Suprapubic skin (tissue), 4 donors: ENCODE data around the gene SYNPO2. TPM values are rescaled to one million over a fixed set of nuclear protein-coding genes. Genes with fewer than 3 reads are reported as not detected.

Experiments
- DNase-seq, 2 donors: peaks; one replicate each; pipeline ENCODE4 v3.0.0-alpha.2; 2019; ENCODE audit warnings: low spot score in 2 of 2
- H3K27ac ChIP-seq: fragments of 200-600 bp; sonication (generic); one replicate; pipeline ENCODE4 v1.5.1; 2019
- H3K27me3 ChIP-seq: fragments of 200-600 bp; sonication (generic); one replicate; pipeline ENCODE4 v1.5.1; 2019
- H3K36me3 ChIP-seq: fragments of 200-600 bp; sonication (generic); one replicate; pipeline ENCODE4 v1.5.1; 2019
- H3K4me1 ChIP-seq: fragments of 200-600 bp; sonication (generic); one replicate; pipeline ENCODE4 v1.5.1; 2019
- H3K4me3 ChIP-seq: fragments of 200-600 bp; sonication (generic); one replicate; pipeline ENCODE4 v1.5.1; 2019; ENCODE audit warnings: mild to moderate bottlenecking
- H3K9me3 ChIP-seq: fragments of 200-600 bp; sonication (generic); one replicate; pipeline ENCODE4 v1.5.1; 2019
- CTCF ChIP-seq, 2 donors: fragments of 200-600 bp in 1 of 2; fragments of 450-650 bp in 1 of 2; sonication (generic) in 1 of 2; IDR thresholded peaks; one replicate each; pipeline ENCODE4 v1.5.1; 2016 to 2019; ENCODE audit warnings: antibody characterized with exemption in 2 of 2, mild to moderate bottlenecking in 1 of 2, moderate library complexity in 1 of 2
- EP300 ChIP-seq: sonication (generic); formaldehyde crosslinking; IDR thresholded peaks from one replicate; pipeline ENCODE4 v1.6.1; 2017; ENCODE audit warnings: antibody characterized with exemption
- POLR2A ChIP-seq, 2 donors: fragments of 450-650 bp; IDR thresholded peaks; one replicate each; pipeline ENCODE4 v1.6.1; 2017; ENCODE audit warnings: antibody characterized with exemption in 2 of 2, mild to moderate bottlenecking in 2 of 2, moderate library complexity in 2 of 2
- POLR2AphosphoS5 ChIP-seq, 3 donors: sonication (generic); formaldehyde crosslinking; IDR thresholded peaks; one replicate each; pipeline ENCODE4 v1.6.1; 2017; ENCODE audit warnings: antibody characterized with exemption in 3 of 3
- WGBS: methylation state at CpG from one replicate; pipeline ENCODE4 v1.1.5; 2018; 5-methylcytosine and 5-hydroxymethylcytosine counted together
- total RNA-seq, 4 donors: library from RNA; depleted of rRNA; stranded (reverse); fragments of >200 nt; gene quantifications; one replicate each; pipeline ENCODE4 v1.1.0, GENCODE V29; 2016

SYNPO2 gene
- total RNA-seq, result 10 to 100 TPM; 14.3 to 33.6 (median 19.1) TPM

GRCh38 chr4:118888666-118889311, at the start of gene SYNPO2:
Gene SYNPO2 (plus strand): TSS chr4:118888854. CDS start chr4:118889037, 183 bp downstream.
- Histone ChIP-seq H3K27ac (peak within 1 kb of the TSS; percentile 45), H3K9me3 (no peaks in the 10 kb centered on the region), H3K36me3 (no peaks in the 10 kb centered on the region), H3K27me3 (no peaks in the 10 kb centered on the region), H3K4me1 (peaks cover 17% of the 10 kb centered on the region), H3K4me3 (peak within 1 kb of the TSS; percentile 55)
- 3% methylated on average over 29 of the region's 29 CpGs for WGBS
- peak in 1 of 3 donors; percentile 58 for TF ChIP-seq POLR2AphosphoS5 (IDR thresholded peaks at IDR 0.05)
- TF ChIP-seq EP300, result no peak
- TF ChIP-seq POLR2A (IDR thresholded peaks at IDR 0.05), result peak in 1 of 2 donors; percentile 16
- DNase-seq, result peak; percentile 85

GRCh38 chr4:118839221-118839927, 49.3 kb upstream of the SYNPO2 start:
- Histone ChIP-seq H3K27ac (no peak overlapping the region), H3K4me1 (peaks cover 12% of the 10 kb centered on the region), H3K36me3 (no peaks in the 10 kb centered on the region), H3K9me3 (no peaks in the 10 kb centered on the region), H3K27me3 (no peaks in the 10 kb centered on the region), H3K4me3 (no peak overlapping the region)
- TF ChIP-seq CTCF (IDR thresholded peaks at IDR 0.05), result no peak
- no peak for TF ChIP-seq POLR2AphosphoS5 (IDR thresholded peaks at IDR 0.05)
- TF ChIP-seq POLR2A (IDR thresholded peaks at IDR 0.05), result no peak
- TF ChIP-seq EP300, result no peak
- 74% methylated on average over 3 of the region's 3 CpGs for WGBS
- DNase-seq, result no peak

- Histone ChIP-seq H3K4me3 (no peak overlapping the region), H3K27me3 (no peaks in the 10 kb centered on the region), H3K4me1 (no peaks in the 10 kb centered on the region), H3K36me3 (no peaks in the 10 kb centered on the region), H3K27ac (no peak overlapping the region), H3K9me3 (no peaks in the 10 kb centered on the region)
- no peak for TF ChIP-seq EP300
- TF ChIP-seq POLR2AphosphoS5 (IDR thresholded peaks at IDR 0.05), result no peak
- no peak for TF ChIP-seq POLR2A (IDR thresholded peaks at IDR 0.05)
- TF ChIP-seq CTCF (IDR thresholded peaks at IDR 0.05), result no peak
- WGBS, result 75% methylated on average over 3 of the region's 3 CpGs
- no peak for DNase-seq
Measured at GRCh38 chr4:118842055-118842454, 46.6 kb upstream of the SYNPO2 start.

GRCh38 chr4:118843237-118843636, 45.4 kb upstream of the SYNPO2 start:
- TF ChIP-seq CTCF (IDR thresholded peaks at IDR 0.05) (no peak), POLR2AphosphoS5 (IDR thresholded peaks at IDR 0.05) (no peak), EP300 (no peak), POLR2A (IDR thresholded peaks at IDR 0.05) (no peak)
- 80% methylated on average over 6 of the region's 6 CpGs for WGBS
- no peak for DNase-seq
- Histone ChIP-seq H3K9me3 (no peaks in the 10 kb centered on the region), H3K4me1 (no peaks in the 10 kb centered on the region), H3K27ac (no peak overlapping the region), H3K27me3 (no peaks in the 10 kb centered on the region), H3K36me3 (no peaks in the 10 kb centered on the region), H3K4me3 (no peak overlapping the region)

- no peaks in the 10 kb centered on the region for H3K4me1 ChIP-seq
- no peak for DNase-seq
- no peak overlapping the region for H3K4me3 ChIP-seq
- H3K27me3 ChIP-seq, result no peaks in the 10 kb centered on the region
- no peaks in the 10 kb centered on the region for H3K9me3 ChIP-seq
- no peak overlapping the region for H3K27ac ChIP-seq
- no peaks in the 10 kb centered on the region for H3K36me3 ChIP-seq
- TF ChIP-seq EP300 (no peak), POLR2AphosphoS5 (IDR thresholded peaks at IDR 0.05) (no peak), CTCF (IDR thresholded peaks at IDR 0.05) (no peak), POLR2A (IDR thresholded peaks at IDR 0.05) (no peak)
Measured at GRCh38 chr4:118845552-118846050, 43.1 kb upstream of the SYNPO2 start.
